ENCODE results near the gene CADM2.

CADM2 gene

DNA sequence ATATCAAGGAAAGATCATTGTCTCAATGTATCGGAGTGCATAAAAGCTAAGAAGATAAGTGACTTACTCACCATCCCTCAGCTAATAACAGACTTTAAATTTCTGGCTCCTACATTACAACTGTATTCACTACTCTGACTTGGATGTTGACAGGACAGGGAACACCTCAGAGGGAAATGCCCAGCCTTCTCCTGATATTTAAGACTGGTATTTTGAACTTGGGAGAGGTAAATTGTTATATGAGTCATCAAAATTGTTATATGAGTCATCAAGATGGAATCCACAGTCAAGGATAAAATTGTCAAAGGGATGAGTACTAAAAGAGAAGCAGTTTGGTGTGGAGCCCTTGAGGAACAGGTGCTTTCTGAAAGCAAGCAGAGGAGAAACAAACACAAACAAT, 1070.8 kb downstream of the CADM2 start:
- TF ChIP-seq, protein P1, sequence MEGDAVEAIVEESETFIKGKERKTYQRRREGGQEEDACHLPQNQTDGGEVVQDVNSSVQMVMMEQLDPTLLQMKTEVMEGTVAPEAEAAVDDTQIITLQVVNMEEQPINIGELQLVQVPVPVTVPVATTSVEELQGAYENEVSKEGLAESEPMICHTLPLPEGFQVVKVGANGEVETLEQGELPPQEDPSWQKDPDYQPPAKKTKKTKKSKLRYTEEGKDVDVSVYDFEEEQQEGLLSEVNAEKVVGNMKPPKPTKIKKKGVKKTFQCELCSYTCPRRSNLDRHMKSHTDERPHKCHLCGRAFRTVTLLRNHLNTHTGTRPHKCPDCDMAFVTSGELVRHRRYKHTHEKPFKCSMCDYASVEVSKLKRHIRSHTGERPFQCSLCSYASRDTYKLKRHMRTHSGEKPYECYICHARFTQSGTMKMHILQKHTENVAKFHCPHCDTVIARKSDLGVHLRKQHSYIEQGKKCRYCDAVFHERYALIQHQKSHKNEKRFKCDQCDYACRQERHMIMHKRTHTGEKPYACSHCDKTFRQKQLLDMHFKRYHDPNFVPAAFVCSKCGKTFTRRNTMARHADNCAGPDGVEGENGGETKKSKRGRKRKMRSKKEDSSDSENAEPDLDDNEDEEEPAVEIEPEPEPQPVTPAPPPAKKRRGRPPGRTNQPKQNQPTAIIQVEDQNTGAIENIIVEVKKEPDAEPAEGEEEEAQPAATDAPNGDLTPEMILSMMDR (IDR thresholded peaks at IDR 0.05), result no peak
- H3K27me3 ChIP-seq, result no peaks in the 10 kb centered on the region
- H3K9me3 ChIP-seq, result no peaks in the 10 kb centered on the region

DNA sequence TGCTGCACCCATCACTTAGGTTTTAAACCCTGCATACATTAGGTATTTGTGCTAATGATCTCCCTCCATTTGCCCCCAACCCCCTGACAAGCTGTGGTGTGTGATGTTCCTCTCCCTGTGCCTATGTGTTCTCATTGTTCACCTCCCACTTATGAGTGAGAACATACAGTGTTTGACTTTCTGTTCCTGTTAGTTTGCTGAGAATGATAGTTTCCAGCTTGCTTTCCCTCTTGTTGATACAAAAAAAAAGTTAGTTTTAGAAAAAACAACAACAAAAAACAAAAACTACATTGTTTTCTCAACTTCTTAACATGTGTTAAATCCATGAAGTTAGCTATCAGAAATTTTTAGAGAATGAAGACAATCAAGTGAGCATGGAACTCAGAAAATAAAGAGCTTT, 1079.1 kb downstream of the CADM2 start:
- Histone ChIP-seq H3K36me3 (no peaks in the 10 kb centered on the region), H3K4me3 (ENCODE audit: low read depth in 1 of 2, low read length in 1 of 2) (no peak overlapping the region), H3K27ac (no peak overlapping the region), H3K4me1 (ENCODE audit: control insufficient read depth in 1 of 2, insufficient read depth in 1 of 2, low read depth in 1 of 2, low read length in 1 of 2) (no peaks in the 10 kb centered on the region), H3K27me3 (no peaks in the 10 kb centered on the region), H3K9me3 (no peaks in the 10 kb centered on the region)
- TF ChIP-seq, protein P1 (IDR thresholded peaks at IDR 0.05), result no peak

More for the DNA sequence above, 1070.8 kb downstream of the CADM2 start:
- no peak overlapping the region for H3K27ac ChIP-seq
- H3K36me3 ChIP-seq, result no peaks in the 10 kb centered on the region
- H3K4me3 ChIP-seq (ENCODE audit: low read depth in 1 of 2, low read length in 1 of 2), result no peak overlapping the region
- H3K4me1 ChIP-seq (ENCODE audit: control insufficient read depth in 1 of 2, insufficient read depth in 1 of 2, low read depth in 1 of 2, low read length in 1 of 2), result no peaks in the 10 kb centered on the region

DNA sequence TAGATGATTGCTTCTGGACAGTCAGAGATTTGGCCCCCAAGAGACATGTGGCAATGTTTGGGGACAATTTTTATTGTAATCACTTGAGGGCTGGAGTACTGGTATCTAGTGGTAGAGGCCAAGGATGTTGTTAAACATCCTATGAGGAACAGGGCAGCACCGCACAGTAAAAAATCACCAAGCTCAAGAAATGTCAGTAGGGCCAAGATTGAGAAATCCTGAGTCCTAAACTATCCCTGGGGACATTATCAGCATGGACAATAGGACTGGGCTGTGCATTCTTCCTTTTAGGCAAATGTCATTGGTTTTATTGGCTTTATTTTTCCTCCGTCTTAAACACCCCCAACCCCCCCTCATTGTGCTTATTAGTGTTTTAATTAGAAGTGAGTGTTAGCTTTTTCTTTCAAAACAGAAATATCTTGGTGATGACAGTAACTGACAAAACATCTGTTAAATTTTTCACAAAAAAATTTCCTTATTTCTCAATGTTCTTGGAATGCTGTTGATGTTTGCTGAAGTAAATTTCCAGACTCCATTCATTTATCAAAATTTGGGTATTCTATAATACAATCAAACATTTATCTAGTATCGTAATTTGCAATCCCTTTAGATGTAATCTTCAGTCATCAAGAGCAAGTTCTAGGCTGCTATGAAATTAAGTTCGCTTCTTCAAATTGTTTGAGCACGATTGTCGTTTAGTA, 1087.8 kb downstream of the CADM2 start:
- TF ChIP-seq, protein P1 (IDR thresholded peaks at IDR 0.05), result no peak
- H3K9me3 ChIP-seq, result no peaks in the 10 kb centered on the region
- H3K36me3 ChIP-seq, result no peaks in the 10 kb centered on the region
- H3K27me3 ChIP-seq, result no peaks in the 10 kb centered on the region
- no peak overlapping the region for H3K4me3 ChIP-seq (ENCODE audit: low read depth in 1 of 2, low read length in 1 of 2)
- H3K4me1 ChIP-seq (ENCODE audit: control insufficient read depth in 1 of 2, insufficient read depth in 1 of 2, low read depth in 1 of 2, low read length in 1 of 2), result no peaks in the 10 kb centered on the region
- H3K27ac ChIP-seq, result no peak overlapping the region

DNA sequence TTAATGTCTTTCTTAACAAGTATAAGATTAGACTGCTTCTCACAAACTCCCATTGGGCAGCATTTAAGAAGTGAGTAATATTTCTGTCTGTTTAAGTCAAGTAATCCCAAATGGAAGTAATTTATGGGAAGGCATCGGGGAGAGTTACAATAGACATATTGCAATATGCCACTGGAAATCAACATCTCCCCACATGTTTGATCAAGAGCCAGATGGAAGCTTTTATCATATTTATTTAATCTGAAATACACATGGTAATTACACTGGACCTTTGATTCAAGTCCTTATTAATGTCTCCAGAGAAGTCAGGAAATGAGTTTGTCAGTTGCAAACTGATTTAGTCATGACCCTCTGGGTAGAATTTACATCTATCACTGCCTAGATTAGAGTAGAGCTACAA, 1088.4 kb downstream of the CADM2 start:
- no peaks in the 10 kb centered on the region for H3K36me3 ChIP-seq
- TF ChIP-seq, protein P1 (IDR thresholded peaks at IDR 0.05), result no peak
- no peaks in the 10 kb centered on the region for H3K27me3 ChIP-seq
- no peaks in the 10 kb centered on the region for H3K9me3 ChIP-seq
- H3K4me1 ChIP-seq (ENCODE audit: control insufficient read depth in 1 of 2, insufficient read depth in 1 of 2, low read depth in 1 of 2, low read length in 1 of 2), result no peaks in the 10 kb centered on the region
- H3K27ac ChIP-seq, result no peak overlapping the region
- H3K4me3 ChIP-seq (ENCODE audit: low read depth in 1 of 2, low read length in 1 of 2), result no peak overlapping the region

DNA sequence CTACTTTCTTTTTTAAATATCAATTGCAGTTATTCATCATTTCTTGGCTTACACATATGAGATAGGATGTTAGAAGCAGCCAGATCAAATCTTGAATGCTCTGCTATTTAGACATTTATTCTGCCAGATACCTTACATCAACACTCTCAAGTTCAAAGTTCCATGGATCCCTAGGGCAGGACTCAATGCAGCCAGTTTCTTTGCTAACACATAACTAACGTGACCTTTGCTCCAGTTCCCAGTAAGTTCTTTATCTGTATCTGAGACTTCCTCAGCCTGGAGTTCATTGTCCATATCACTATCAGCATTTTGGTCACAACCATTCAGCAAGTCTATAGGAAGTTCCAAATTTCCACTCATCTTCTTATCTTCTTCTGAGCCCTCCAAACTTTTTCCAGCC, 1092.3 kb downstream of the CADM2 start:
- Histone ChIP-seq H3K9me3 (no peaks in the 10 kb centered on the region), H3K27me3 (no peaks in the 10 kb centered on the region), H3K27ac (no peak overlapping the region), H3K4me3 (ENCODE audit: low read depth in 1 of 2, low read length in 1 of 2) (no peak overlapping the region), H3K4me1 (ENCODE audit: control insufficient read depth in 1 of 2, insufficient read depth in 1 of 2, low read depth in 1 of 2, low read length in 1 of 2) (no peaks in the 10 kb centered on the region), H3K36me3 (no peaks in the 10 kb centered on the region)
- TF ChIP-seq, protein P1 (IDR thresholded peaks at IDR 0.05), result no peak

Measured in neutrophil (primary cell).